OCI-LY3 (cell line): ENCODE data around the gene DHCR24.

Experiments
- CTCF ChIP-seq: fragments of 200-600, 300-600 bp; sonication (generic); IDR thresholded peaks from 2 replicates; pipeline ENCODE4 v1.5.1; 2014; ENCODE audit warnings: antibody characterized with exemption, low read length, low read depth
- EZH2phosphoT487 ChIP-seq: fragments of 200-600 bp; shearing (Covaris generic); IDR thresholded peaks from 2 replicates; pipeline ENCODE4 v1.6.1; 2018; ENCODE audit warnings: antibody characterized with exemption, mixed run types, low read depth

GRCh38 chr1:54851936-54852524, 35.0 kb downstream of the DHCR24 start:
- TF ChIP-seq CTCF: no peak
- no peak for TF ChIP-seq EZH2phosphoT487
